ENCODE data around the gene DNER. TPM values are rescaled to one million over a fixed set of nuclear protein-coding genes. Genes with fewer than 3 reads are reported as not detected.

The DNER gene
- total RNA-seq, 4 donors from 2014 or later, result 0.31 to 13.3 (median 6.3) TPM

DNA sequence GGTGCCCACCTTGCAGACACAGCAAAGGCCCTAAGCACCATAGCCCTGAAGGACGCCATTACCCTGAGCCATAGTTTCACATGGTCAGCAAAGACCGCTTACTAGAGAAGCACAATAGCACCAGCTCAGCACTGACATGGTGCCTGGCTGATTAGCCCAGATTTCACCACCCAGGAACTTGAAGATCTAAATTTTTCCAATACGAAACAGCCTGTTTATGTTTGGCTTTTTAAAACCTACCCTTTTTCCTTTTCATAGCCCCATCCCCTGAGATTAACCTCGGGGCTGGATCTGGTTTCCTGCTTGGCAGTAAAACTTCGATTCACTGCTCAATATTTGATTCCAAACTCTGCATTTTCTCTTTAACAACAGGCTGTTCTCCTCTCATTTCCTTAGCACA, 284.8 kb downstream of the DNER start:
- no peaks in the 10 kb centered on the region for H3K9me3 ChIP-seq
- WGBS, 2 donors (ENCODE audit: low coverage in 1 of 2), result 40 to 56% methylated on average over 3 to 4 of the region's 5 CpGs
- H3K4me3 ChIP-seq, result no peak overlapping the region
- no peaks in the 10 kb centered on the region for H3K27me3 ChIP-seq
- no peaks in the 10 kb centered on the region for H3K36me3 ChIP-seq
- no peaks in the 10 kb centered on the region for H3K4me1 ChIP-seq
- ATAC-seq, result peak; percentile 74
- TF ChIP-seq, protein P1, sequence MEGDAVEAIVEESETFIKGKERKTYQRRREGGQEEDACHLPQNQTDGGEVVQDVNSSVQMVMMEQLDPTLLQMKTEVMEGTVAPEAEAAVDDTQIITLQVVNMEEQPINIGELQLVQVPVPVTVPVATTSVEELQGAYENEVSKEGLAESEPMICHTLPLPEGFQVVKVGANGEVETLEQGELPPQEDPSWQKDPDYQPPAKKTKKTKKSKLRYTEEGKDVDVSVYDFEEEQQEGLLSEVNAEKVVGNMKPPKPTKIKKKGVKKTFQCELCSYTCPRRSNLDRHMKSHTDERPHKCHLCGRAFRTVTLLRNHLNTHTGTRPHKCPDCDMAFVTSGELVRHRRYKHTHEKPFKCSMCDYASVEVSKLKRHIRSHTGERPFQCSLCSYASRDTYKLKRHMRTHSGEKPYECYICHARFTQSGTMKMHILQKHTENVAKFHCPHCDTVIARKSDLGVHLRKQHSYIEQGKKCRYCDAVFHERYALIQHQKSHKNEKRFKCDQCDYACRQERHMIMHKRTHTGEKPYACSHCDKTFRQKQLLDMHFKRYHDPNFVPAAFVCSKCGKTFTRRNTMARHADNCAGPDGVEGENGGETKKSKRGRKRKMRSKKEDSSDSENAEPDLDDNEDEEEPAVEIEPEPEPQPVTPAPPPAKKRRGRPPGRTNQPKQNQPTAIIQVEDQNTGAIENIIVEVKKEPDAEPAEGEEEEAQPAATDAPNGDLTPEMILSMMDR (IDR thresholded peaks at IDR 0.05), result no peak
- TF ChIP-seq POLR2A (IDR thresholded peaks at IDR 0.05) (no peak), POLR2AphosphoS5 (IDR thresholded peaks at IDR 0.05) (no peak), EP300 (IDR thresholded peaks at IDR 0.05) (no peak)
- H3K27ac ChIP-seq, result peak overlapping the region in 3 of 4 donors; percentile 26 to 63 (median 35)

- Histone ChIP-seq H3K9me3 (peaks cover 0 to 5% (median 0%) of the 10 kb centered on the region in 3 donors), H3K4me3 (no peak overlapping the region), H3K27ac (no peak overlapping the region), H3K4me1 (no peaks in the 10 kb centered on the region), H3K27me3 (no peaks in the 10 kb centered on the region), H3K36me3 (no peaks in the 10 kb centered on the region)
- TF ChIP-seq POLR2AphosphoS5 (IDR thresholded peaks at IDR 0.05) (no peak), POLR2A (IDR thresholded peaks at IDR 0.05) (no peak), EP300 (IDR thresholded peaks at IDR 0.05) (no peak)
- TF ChIP-seq, protein P1 (IDR thresholded peaks at IDR 0.05), result no peak
- no peak for ATAC-seq
- WGBS, 2 donors (ENCODE audit: low coverage in 1 of 2), result 72 to 77% methylated on average over 6 of the region's 6 CpGs
Observed at GRCh38 chr2:229426464-229426863, 287.9 kb downstream of the DNER start.

DNA sequence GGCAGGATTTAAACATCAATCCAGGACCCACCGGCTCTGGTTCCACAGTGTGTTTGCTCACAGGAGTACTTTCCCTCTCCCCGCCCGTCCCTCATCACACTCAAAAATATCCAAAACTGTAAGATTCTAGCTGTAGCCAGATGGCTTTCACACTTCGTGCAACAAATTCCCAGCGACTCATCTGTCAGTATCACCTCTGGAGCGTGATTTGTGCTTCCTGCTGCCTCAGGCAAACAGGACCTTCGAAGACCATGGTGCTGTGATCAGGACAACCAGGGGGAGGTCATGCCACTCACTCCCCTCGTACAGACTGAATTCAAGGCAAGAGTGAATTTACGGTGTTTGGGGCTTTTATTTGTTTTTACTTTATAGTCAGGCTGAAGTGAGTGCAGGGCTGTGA, 288.8 kb downstream of the DNER start:
- Histone ChIP-seq H3K9me3 (peaks cover 0 to 5% (median 0%) of the 10 kb centered on the region in 3 donors), H3K27ac (no peak overlapping the region), H3K4me3 (no peak overlapping the region), H3K27me3 (no peaks in the 10 kb centered on the region), H3K4me1 (no peaks in the 10 kb centered on the region), H3K36me3 (no peaks in the 10 kb centered on the region)
- no peak for ATAC-seq
- WGBS, 2 donors (ENCODE audit: low coverage in 1 of 2), result 24 to 72% methylated on average over 3 to 8 of the region's 9 CpGs
- TF ChIP-seq POLR2A (IDR thresholded peaks at IDR 0.05), result no peak
- TF ChIP-seq POLR2AphosphoS5 (IDR thresholded peaks at IDR 0.05), result no peak
- TF ChIP-seq, protein P1 (IDR thresholded peaks at IDR 0.05), result no peak
- TF ChIP-seq EP300 (IDR thresholded peaks at IDR 0.05), result no peak

GRCh38 chr2:229422063-229422462, 292.3 kb downstream of the DNER start:
- ATAC-seq, result no peak
- no peak overlapping the region for H3K4me3 ChIP-seq

GRCh38 chr2:229419158-229419557, 295.2 kb downstream of the DNER start:
- Histone ChIP-seq H3K36me3 (no peaks in the 10 kb centered on the region), H3K4me1 (peaks cover 0 to 15% (median 13%) of the 10 kb centered on the region in 3 donors), H3K4me3 (no peak overlapping the region), H3K27me3 (no peaks in the 10 kb centered on the region), H3K9me3 (peaks cover 0 to 4% (median 0%) of the 10 kb centered on the region in 3 donors), H3K27ac (peak overlapping the region in 3 of 4 donors; percentile 18 to 77 (median 69))
- TF ChIP-seq POLR2A (IDR thresholded peaks at IDR 0.05) (no peak), EP300 (IDR thresholded peaks at IDR 0.05) (no peak), POLR2AphosphoS5 (IDR thresholded peaks at IDR 0.05) (no peak)
- TF ChIP-seq, protein P1 (IDR thresholded peaks at IDR 0.05), result no peak
- 0 to 22% methylated on average over 1 of the region's 1 CpG for WGBS, 2 donors (ENCODE audit: low coverage in 1 of 2)
- ATAC-seq, result no peak

More at GRCh38 chr2:229422063-229422462, 292.3 kb downstream of the DNER start:
- Histone ChIP-seq H3K36me3 (no peaks in the 10 kb centered on the region), H3K27me3 (no peaks in the 10 kb centered on the region), H3K4me1 (peaks cover 0 to 10% (median 10%) of the 10 kb centered on the region in 3 donors), H3K27ac (no peak overlapping the region), H3K9me3 (peaks cover 0 to 5% (median 0%) of the 10 kb centered on the region in 3 donors)
- TF ChIP-seq POLR2AphosphoS5 (IDR thresholded peaks at IDR 0.05), result no peak
- no peak for TF ChIP-seq EP300 (IDR thresholded peaks at IDR 0.05)
- TF ChIP-seq POLR2A (IDR thresholded peaks at IDR 0.05), result no peak
- TF ChIP-seq, protein P1 (IDR thresholded peaks at IDR 0.05), result no peak
- WGBS, 2 donors (ENCODE audit: low coverage in 1 of 2), result 52 to 62% methylated on average over 4 to 6 of the region's 6 CpGs
